BE2C (cell line): ENCODE measurements around the gene PDE9A.

Experiments
- DNase-seq: peaks from one replicate; pipeline ENCODE4 v3.0.0-alpha.2; 2020
- H3K27me3 ChIP-seq: fragments of 250-450 bp; sonication (Bioruptor Pico); 2 replicates; pipeline ENCODE4 v1.5.1; 2020; ENCODE audit warnings: mild to moderate bottlenecking
- H3K36me3 ChIP-seq: fragments of 250-450 bp; sonication (Bioruptor Pico); 2 replicates; pipeline ENCODE4 v1.5.1; 2020; ENCODE audit warnings: mild to moderate bottlenecking
- H3K4me1 ChIP-seq: fragments of 250-450 bp; sonication (Bioruptor Pico); 2 replicates; pipeline ENCODE4 v1.5.1; 2020
- H3K4me3 ChIP-seq: 2 replicates; pipeline ENCODE4 v1.5.1; 2011; ENCODE audit warnings: low read depth, low read length
- H3K9me3 ChIP-seq: fragments of 250-450 bp; sonication (Bioruptor Pico); 2 replicates; pipeline ENCODE4 v1.5.1; 2020
- TF ChIP-seq, protein P1 (sequence below): IDR thresholded peaks from 2 replicates; pipeline ENCODE4 v1.5.1; 2012; ENCODE audit warnings: mild to moderate bottlenecking, low read depth, low read length

Gene PDE9A

GRCh38 chr21:42724226-42724920 lies 71.0 kb downstream of the PDE9A start:
- Histone ChIP-seq H3K9me3 (no peaks in the 10 kb centered on the region), H3K4me1 (peaks cover 5% of the 10 kb centered on the region; the same call in 1 of the 2 replicates), H3K36me3 (no peaks in the 10 kb centered on the region), H3K27me3 (no peaks in the 10 kb centered on the region), H3K4me3 (no peak overlapping the region)
- DNase-seq, result no peak
- TF ChIP-seq, protein P1, sequence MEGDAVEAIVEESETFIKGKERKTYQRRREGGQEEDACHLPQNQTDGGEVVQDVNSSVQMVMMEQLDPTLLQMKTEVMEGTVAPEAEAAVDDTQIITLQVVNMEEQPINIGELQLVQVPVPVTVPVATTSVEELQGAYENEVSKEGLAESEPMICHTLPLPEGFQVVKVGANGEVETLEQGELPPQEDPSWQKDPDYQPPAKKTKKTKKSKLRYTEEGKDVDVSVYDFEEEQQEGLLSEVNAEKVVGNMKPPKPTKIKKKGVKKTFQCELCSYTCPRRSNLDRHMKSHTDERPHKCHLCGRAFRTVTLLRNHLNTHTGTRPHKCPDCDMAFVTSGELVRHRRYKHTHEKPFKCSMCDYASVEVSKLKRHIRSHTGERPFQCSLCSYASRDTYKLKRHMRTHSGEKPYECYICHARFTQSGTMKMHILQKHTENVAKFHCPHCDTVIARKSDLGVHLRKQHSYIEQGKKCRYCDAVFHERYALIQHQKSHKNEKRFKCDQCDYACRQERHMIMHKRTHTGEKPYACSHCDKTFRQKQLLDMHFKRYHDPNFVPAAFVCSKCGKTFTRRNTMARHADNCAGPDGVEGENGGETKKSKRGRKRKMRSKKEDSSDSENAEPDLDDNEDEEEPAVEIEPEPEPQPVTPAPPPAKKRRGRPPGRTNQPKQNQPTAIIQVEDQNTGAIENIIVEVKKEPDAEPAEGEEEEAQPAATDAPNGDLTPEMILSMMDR, result no peak

- H3K4me1 ChIP-seq, result peaks cover 5% of the 10 kb centered on the region; the same call in 1 of the 2 replicates
- H3K9me3 ChIP-seq, result no peaks in the 10 kb centered on the region
- no peaks in the 10 kb centered on the region for H3K36me3 ChIP-seq
- H3K27me3 ChIP-seq, result no peaks in the 10 kb centered on the region
- H3K4me3 ChIP-seq, result no peak overlapping the region
- DNase-seq, result no peak
- TF ChIP-seq, protein P1, result no peak
These were observed 72.1 kb downstream of the PDE9A start for GRCh38 chr21:42725416-42725930.

DNA sequence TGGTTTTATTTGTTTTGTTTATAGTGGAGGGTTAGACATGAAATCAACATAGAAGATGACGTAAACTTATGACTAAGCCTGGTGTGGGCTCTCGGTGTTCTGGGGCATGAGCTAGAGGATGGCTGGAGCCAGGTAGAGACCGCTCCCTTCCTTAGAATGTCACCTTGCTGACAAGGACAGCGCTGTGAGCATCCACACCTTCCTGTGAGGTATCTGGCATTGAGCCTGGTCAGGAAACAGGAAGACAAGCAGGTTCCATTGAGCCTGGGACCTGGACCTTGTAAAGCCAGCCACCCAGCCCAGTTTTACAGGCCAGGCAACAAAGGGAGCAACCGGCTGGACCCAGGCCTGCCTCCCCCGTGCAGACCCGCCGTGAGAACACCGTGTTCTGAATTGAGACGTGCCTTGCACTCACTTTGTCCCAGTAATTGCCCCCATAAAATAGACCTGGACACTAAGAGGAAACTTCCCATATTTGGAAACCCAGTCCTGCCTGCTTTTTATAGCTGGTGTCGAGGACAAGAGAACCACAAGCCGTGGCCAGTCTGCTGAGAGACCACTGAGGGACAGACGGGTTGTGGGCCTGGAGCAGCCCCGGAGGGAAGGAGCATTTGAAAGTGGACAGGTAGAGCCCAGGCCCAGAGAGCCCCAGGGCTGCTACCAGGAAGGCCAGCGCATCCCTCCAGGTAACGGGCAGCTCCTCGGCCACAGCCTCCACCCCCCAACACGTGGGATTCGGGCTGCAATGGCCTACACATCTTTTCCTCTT lies 78.0 kb downstream of the PDE9A start:
- no peaks in the 10 kb centered on the region for H3K9me3 ChIP-seq
- H3K36me3 ChIP-seq, result no peaks in the 10 kb centered on the region
- no peaks in the 10 kb centered on the region for H3K27me3 ChIP-seq
- H3K4me1 ChIP-seq, result no peaks in the 10 kb centered on the region
- H3K4me3 ChIP-seq, result no peak overlapping the region
- TF ChIP-seq, protein P1, result no peak
- no peak for DNase-seq

- DNase-seq, result no peak
- H3K9me3 ChIP-seq, result no peaks in the 10 kb centered on the region
- no peak overlapping the region for H3K4me3 ChIP-seq
- TF ChIP-seq, protein P1, result no peak
- no peaks in the 10 kb centered on the region for H3K27me3 ChIP-seq
- no peaks in the 10 kb centered on the region for H3K4me1 ChIP-seq
- no peaks in the 10 kb centered on the region; the same call in 1 of the 2 replicates for H3K36me3 ChIP-seq
These were observed 78.6 kb downstream of the PDE9A start for GRCh38 chr21:42732033-42732410.

DNA sequence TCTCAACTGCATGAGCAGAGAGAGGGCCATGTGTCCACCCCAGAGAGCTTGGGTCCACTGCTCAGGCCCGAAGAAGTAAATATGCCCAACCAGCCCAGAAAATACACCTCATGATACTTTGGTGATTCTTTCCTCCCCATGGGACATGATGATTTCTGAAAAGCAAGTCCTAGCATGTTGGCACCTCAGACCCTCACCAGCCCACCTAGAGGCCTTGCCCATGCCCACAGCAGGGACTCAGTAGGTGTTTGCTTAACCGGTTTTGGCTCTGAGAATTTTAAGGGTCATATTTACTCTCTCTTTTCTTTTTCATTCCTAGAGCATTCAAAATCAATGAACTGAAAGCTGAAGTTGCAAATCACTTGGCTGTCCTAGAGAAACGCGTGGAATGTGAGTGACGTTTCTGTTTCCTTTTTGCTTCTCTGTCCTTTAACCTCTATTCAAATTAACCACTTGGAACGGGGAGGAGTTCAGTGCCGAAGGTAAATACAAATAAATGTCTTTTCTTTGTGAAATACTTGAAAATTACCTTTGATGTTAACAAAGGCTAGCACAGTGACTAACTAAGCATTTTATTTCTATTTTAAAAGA lies 79.7 kb downstream of the PDE9A start:
- no peaks in the 10 kb centered on the region for H3K4me1 ChIP-seq
- no peak overlapping the region for H3K4me3 ChIP-seq
- TF ChIP-seq, protein P1, result no peak
- no peak for DNase-seq
- no peaks in the 10 kb centered on the region for H3K9me3 ChIP-seq
- no peaks in the 10 kb centered on the region for H3K27me3 ChIP-seq
- H3K36me3 ChIP-seq, result no peaks in the 10 kb centered on the region; the same call in 1 of the 2 replicates
